22Rv1 (cell line): ENCODE data around the gene RUNX2.

Experiments
- CTCF ChIP-seq: fragments of 450-650 bp; IDR thresholded peaks from 2 replicates; pipeline ENCODE4 v1.5.1; 2017; ENCODE audit warnings: mild to moderate bottlenecking
- ZFX ChIP-seq: fragments of 450-650 bp; IDR thresholded peaks from 2 replicates; pipeline ENCODE4 v1.6.1; 2017; ENCODE audit warnings: antibody characterized with exemption, borderline replicate concordance

- TF ChIP-seq CTCF, result no peak
- no peak for TF ChIP-seq ZFX
These were observed 190.0 kb downstream of the RUNX2 start for GRCh38 chr6:45518013-45518720.
